HUES6 (cell line): ENCODE results near the gene TBL1Y.

ENCODE experiments used
- H3K27ac ChIP-seq: 2 replicates; pipeline ENCODE4 v1.7.0; 2013; ENCODE audit warnings: low read depth, mild to moderate bottlenecking, low read length, inconsistent platforms
- H3K27me3 ChIP-seq: 2 replicates; pipeline ENCODE4 v1.6.1; 2013; ENCODE audit warnings: low read length; ENCODE audit not compliant: control insufficient read depth, insufficient read depth
- H3K36me3 ChIP-seq: 2 replicates; pipeline ENCODE4 v1.6.1; 2013; ENCODE audit warnings: low read length; ENCODE audit not compliant: control insufficient read depth, insufficient read depth
- H3K4me1 ChIP-seq: 2 replicates; pipeline ENCODE4 v1.6.1; 2013; ENCODE audit warnings: low read length; ENCODE audit not compliant: control insufficient read depth, insufficient read depth
- H3K4me3 ChIP-seq: 2 replicates; pipeline ENCODE4 v1.5.1; 2013; ENCODE audit warnings: low read depth, low read length
- H3K9ac ChIP-seq: one replicate; pipeline ENCODE4 v1.6.1; 2013; ENCODE audit warnings: mild to moderate bottlenecking, low read length
- H3K9me3 ChIP-seq: 2 replicates; pipeline ENCODE4 v1.6.1; 2013; ENCODE audit warnings: low read depth, low read length; ENCODE audit not compliant: control insufficient read depth, insufficient read depth

Gene TBL1Y

GRCh38 chrY:7125136-7126056 is 214.9 kb downstream of the TBL1Y start:
- no peak overlapping the region for H3K27ac ChIP-seq
- H3K36me3 ChIP-seq, result no peaks in the 10 kb centered on the region
- H3K9ac ChIP-seq, result no peak overlapping the region
- no peaks in the 10 kb centered on the region for H3K27me3 ChIP-seq
- H3K9me3 ChIP-seq, result no peaks in the 10 kb centered on the region
- H3K4me3 ChIP-seq, result no peak overlapping the region
- no peaks in the 10 kb centered on the region for H3K4me1 ChIP-seq

DNA sequence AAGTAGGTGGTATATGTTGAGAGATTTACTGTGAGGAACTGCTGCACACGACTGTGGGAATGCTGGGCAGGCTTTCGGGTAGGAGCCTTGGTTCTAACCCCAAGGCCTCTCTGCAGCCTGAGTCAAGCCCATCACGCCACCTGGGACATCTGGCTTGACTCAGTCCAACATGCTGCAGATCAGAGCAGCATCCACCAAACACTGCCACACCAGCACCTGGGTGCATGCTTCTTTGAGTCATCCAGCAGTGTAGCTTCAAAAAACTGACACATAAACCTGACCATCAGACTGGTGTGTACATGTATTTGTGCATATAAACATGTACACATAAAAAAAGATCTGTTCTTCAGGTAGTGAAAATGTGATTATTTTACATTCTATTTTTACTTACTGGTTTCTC is 217.7 kb downstream of the TBL1Y start:
- Histone ChIP-seq H3K27me3 (no peaks in the 10 kb centered on the region), H3K9ac (no peak overlapping the region), H3K4me3 (no peak overlapping the region), H3K27ac (no peak overlapping the region), H3K9me3 (no peaks in the 10 kb centered on the region), H3K36me3 (no peaks in the 10 kb centered on the region), H3K4me1 (no peaks in the 10 kb centered on the region)
